Tibial nerve (tissue), 4 donors: ENCODE data around the gene CARD14. TPM values are rescaled to one million over a fixed set of nuclear protein-coding genes. Genes with fewer than 3 reads are reported as not detected.

Experiments
- DNase-seq, 2 donors: peaks; one replicate each; pipeline ENCODE4 v3.0.0-alpha.2; 2019; ENCODE audit warnings: low spot score in 2 of 2
- H3K27ac ChIP-seq, 4 donors: fragments of 200-600 bp; sonication (generic) in 3 of 4; one replicate each; pipeline ENCODE4 v1.5.1; 2017 to 2019; ENCODE audit warnings: mild to moderate bottlenecking in 1 of 4
- H3K27me3 ChIP-seq, 2 donors: fragments of 200-600 bp; sonication (generic) in 1 of 2; one replicate each; pipeline versions ENCODE4 v1.5.1 to v1.6.0; 2017 to 2019
- H3K36me3 ChIP-seq, 3 donors: fragments of 200-600 bp; sonication (generic); one replicate each; pipeline ENCODE4 v1.5.1; 2018 to 2019
- H3K4me1 ChIP-seq, 4 donors: fragments of 200-600 bp; sonication (generic) in 3 of 4; one replicate each; pipeline ENCODE4 v1.5.1; 2017 to 2019
- H3K4me3 ChIP-seq, 4 donors: fragments of 200-600 bp; sonication (generic) in 3 of 4; one replicate each; pipeline ENCODE4 v1.5.1; 2017 to 2019; ENCODE audit warnings: mild to moderate bottlenecking in 1 of 4, moderate library complexity in 1 of 4
- H3K9me3 ChIP-seq, 4 donors: fragments of 200-600 bp; sonication (generic) in 3 of 4; one replicate each; pipeline ENCODE4 v1.5.1; 2017 to 2019
- CTCF ChIP-seq, 5 experiments: fragments of 200-600 bp in 3 of 5; fragments of 450-650 bp in 2 of 5; sonication (generic) in 3 of 5; IDR thresholded peaks; one replicate each; pipeline ENCODE4 v1.5.1; 2016 to 2019; ENCODE audit warnings: antibody characterized with exemption in 5 of 5, mild to moderate bottlenecking in 3 of 5, moderate library complexity in 2 of 5
- EP300 ChIP-seq, 2 donors: sonication (generic); formaldehyde crosslinking; IDR thresholded peaks; one replicate each; pipeline ENCODE4 v1.6.1; 2017; ENCODE audit warnings: antibody characterized with exemption in 2 of 2, mild to moderate bottlenecking in 1 of 2
- POLR2A ChIP-seq, 2 donors: fragments of 450-650 bp; IDR thresholded peaks; one replicate each; pipeline ENCODE4 v1.6.1; 2017; ENCODE audit warnings: antibody characterized with exemption in 2 of 2, mild to moderate bottlenecking in 2 of 2, moderate library complexity in 2 of 2
- WGBS, 2 donors: methylation state at CpG; one replicate each; pipeline ENCODE4 v1.1.5; 2018; 5-methylcytosine and 5-hydroxymethylcytosine counted together
- total RNA-seq, 4 donors: library from RNA; depleted of rRNA; stranded (reverse); fragments of >200 nt; gene quantifications; one replicate each; pipeline ENCODE4 v1.1.0, GENCODE V29; 2016

Gene CARD14
- total RNA-seq, 4 donors from 2014 or later, result 0.22 to 4.4 (median 1.3) TPM

GRCh38 chr17:80209765-80210164, 39.9 kb downstream of the CARD14 start:
- H3K9me3 ChIP-seq, result no peaks in the 10 kb centered on the region
- no peak for TF ChIP-seq EP300 (IDR thresholded peaks at IDR 0.05)
- no peak for TF ChIP-seq POLR2A (IDR thresholded peaks at IDR 0.05)
- no peak for TF ChIP-seq CTCF (IDR thresholded peaks at IDR 0.05)
- WGBS, 2 donors, result 73 to 77% methylated on average over 5 to 12 of the region's 12 CpGs
- no peak for DNase-seq
- no peak overlapping the region for H3K4me3 ChIP-seq
- no peaks in the 10 kb centered on the region for H3K27me3 ChIP-seq
- H3K4me1 ChIP-seq, result no peaks in the 10 kb centered on the region
- no peak overlapping the region for H3K27ac ChIP-seq
- H3K36me3 ChIP-seq, result peaks cover 0 to 81% (median 9%) of the 10 kb centered on the region in 3 donors

GRCh38 chr17:80210348-80211108, 40.7 kb downstream of the CARD14 start:
- peaks cover 0 to 89% (median 9%) of the 10 kb centered on the region in 3 donors for H3K36me3 ChIP-seq
- TF ChIP-seq CTCF (IDR thresholded peaks at IDR 0.05) (no peak), EP300 (IDR thresholded peaks at IDR 0.05) (no peak), POLR2A (IDR thresholded peaks at IDR 0.05) (no peak)

GRCh38 chr17:80212109-80212508, 42.3 kb downstream of the CARD14 start:
- no peak for DNase-seq
- Histone ChIP-seq H3K36me3 (peaks cover 0 to 95% (median 9%) of the 10 kb centered on the region in 3 donors), H3K9me3 (no peaks in the 10 kb centered on the region), H3K4me3 (no peak overlapping the region), H3K27ac (no peak overlapping the region), H3K27me3 (no peaks in the 10 kb centered on the region), H3K4me1 (no peaks in the 10 kb centered on the region)
- TF ChIP-seq EP300 (IDR thresholded peaks at IDR 0.05) (no peak), CTCF (IDR thresholded peaks at IDR 0.05) (no peak), POLR2A (IDR thresholded peaks at IDR 0.05) (no peak)
- 78 to 91% methylated on average over 8 to 20 of the region's 22 CpGs for WGBS, 2 donors

More at GRCh38 chr17:80210348-80211108, 40.7 kb downstream of the CARD14 start:
- Histone ChIP-seq H3K27me3 (no peaks in the 10 kb centered on the region), H3K4me1 (no peaks in the 10 kb centered on the region), H3K9me3 (no peaks in the 10 kb centered on the region), H3K27ac (no peak overlapping the region), H3K4me3 (no peak overlapping the region)
- DNase-seq, result no peak
- 93 to 96% methylated on average over 43 to 45 of the region's 47 CpGs for WGBS, 2 donors

- WGBS, 2 donors, result 56 to 73% methylated on average over 12 of the region's 12 CpGs
- TF ChIP-seq POLR2A (IDR thresholded peaks at IDR 0.05), result no peak
- no peak for TF ChIP-seq CTCF (IDR thresholded peaks at IDR 0.05)
- no peak for TF ChIP-seq EP300 (IDR thresholded peaks at IDR 0.05)
- Histone ChIP-seq H3K9me3 (no peaks in the 10 kb centered on the region), H3K4me1 (no peaks in the 10 kb centered on the region), H3K27ac (no peak overlapping the region), H3K4me3 (no peak overlapping the region), H3K27me3 (no peaks in the 10 kb centered on the region), H3K36me3 (peaks cover 0 to 97% (median 9%) of the 10 kb centered on the region in 3 donors)
- DNase-seq, result no peak
Observed at GRCh38 chr17:80212511-80212910, 42.7 kb downstream of the CARD14 start.

GRCh38 chr17:80212962-80213642, 43.3 kb downstream of the CARD14 start:
- DNase-seq, result peak in 1 of 2 donors; percentile 23
- H3K36me3 ChIP-seq, result peaks cover 0 to 99% (median 9%) of the 10 kb centered on the region in 3 donors
- peaks cover 0 to under 1% (median 0%) of the 10 kb centered on the region in 4 donors for H3K4me1 ChIP-seq
- peak overlapping the region in 1 of 4 donors; percentile 28 for H3K27ac ChIP-seq
- H3K9me3 ChIP-seq, result no peaks in the 10 kb centered on the region
- 68 to 78% methylated on average over 19 of the region's 19 CpGs for WGBS, 2 donors
- H3K4me3 ChIP-seq, result no peak overlapping the region
- no peaks in the 10 kb centered on the region for H3K27me3 ChIP-seq
- TF ChIP-seq CTCF (IDR thresholded peaks at IDR 0.05), result no peak
- peak in 1 of 2 donors; percentile 25 for TF ChIP-seq EP300 (IDR thresholded peaks at IDR 0.05)
